ENCODE results near the gene CD19. TPM values are rescaled to one million over a fixed set of nuclear protein-coding genes. Genes with fewer than 3 reads are reported as not detected.
"Not testable (repeated sequence)": the region's sequence is repeated elsewhere in the genome, so short reads cannot be mapped to it uniquely, and the experiment has no call there.

CD19 gene
- total RNA-seq, 1 donor from 2014 or later = 0.18 TPM

DNA sequence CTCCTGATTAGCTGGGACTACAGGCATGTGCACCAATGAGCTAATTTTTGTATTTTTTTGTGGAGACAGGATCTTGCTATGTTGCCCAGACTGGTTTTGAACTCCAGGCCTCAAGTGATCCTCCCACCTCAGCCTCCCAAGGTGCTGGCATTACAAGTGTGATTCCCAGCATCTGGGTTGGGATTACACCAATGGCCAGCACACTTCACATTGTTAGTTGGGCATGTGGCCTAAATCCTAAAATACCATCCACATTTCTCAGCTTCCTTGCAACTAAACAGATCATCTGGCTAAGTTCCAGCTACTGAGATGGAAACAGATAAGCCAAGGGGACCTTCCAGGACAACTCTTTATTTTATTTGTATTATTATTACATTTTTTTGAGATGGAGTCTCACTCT lies 16.6 kb upstream of the CD19 start:
- Mint-ChIP-seq H3K4me3 (ENCODE audit: low read depth) (no peak overlapping the region), H3K36me3 (ENCODE audit: low read depth) (peaks cover 28% of the 10 kb centered on the region), H3K27ac (no peak overlapping the region), H3K9me3 (no peaks in the 10 kb centered on the region), H3K4me1 (ENCODE audit: low read depth) (no peaks in the 10 kb centered on the region), H3K27me3 (ENCODE audit: low read depth) (no peaks in the 10 kb centered on the region)
- DNase-seq (ENCODE audit: low spot score) = no peak
- intact Hi-C loops (cut with micrococcal nuclease) = no loop called here

DNA sequence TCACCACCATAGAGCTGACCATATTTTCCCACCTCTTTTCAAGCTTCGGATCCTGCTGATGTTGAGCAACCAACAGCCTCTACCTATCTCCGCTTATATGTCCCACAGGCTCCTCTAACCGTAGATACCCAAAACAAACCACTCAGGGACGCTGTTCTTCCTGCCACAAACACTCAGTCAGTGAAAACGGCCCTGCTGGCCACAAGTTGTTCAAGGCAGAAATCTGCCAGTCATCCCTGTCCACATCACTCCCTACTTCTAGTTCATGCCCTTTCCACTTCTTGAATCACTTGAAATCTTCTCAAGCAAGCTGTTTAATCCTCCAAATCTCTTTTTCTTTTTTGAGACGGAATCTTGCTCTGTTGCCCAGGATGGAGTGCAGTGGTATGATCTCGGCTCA lies 14.7 kb upstream of the CD19 start:
- Mint-ChIP-seq H3K36me3 (ENCODE audit: low read depth) (peaks cover 33% of the 10 kb centered on the region), H3K4me3 (ENCODE audit: low read depth) (no peak overlapping the region), H3K27ac (no peak overlapping the region)

DNA sequence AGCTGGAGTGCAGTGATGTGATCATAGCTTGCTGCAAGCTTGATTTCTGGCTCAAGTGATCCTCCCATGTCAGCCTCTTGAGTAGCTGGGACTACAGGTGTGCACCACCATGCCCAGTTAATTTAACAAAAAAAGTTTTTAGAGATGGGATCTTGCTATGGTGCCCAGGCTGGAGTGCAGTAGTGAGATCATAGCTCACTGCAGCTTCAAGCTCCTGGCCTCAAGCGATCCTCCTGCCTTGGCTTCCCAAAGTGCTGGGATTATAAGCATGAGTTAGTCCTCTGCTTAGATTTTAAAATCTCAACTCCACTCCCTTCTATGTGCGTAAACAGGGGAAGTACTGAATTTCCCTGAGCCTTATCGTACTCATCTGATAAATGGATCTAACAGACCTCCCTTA lies 13.1 kb upstream of the CD19 start:
- Mint-ChIP-seq H3K4me1 (ENCODE audit: low read depth) (peaks cover 3% of the 10 kb centered on the region), H3K27ac (no peak overlapping the region), H3K36me3 (ENCODE audit: low read depth) (peaks cover 34% of the 10 kb centered on the region), H3K4me3 (ENCODE audit: low read depth) (no peak overlapping the region), H3K27me3 (ENCODE audit: low read depth) (no peaks in the 10 kb centered on the region), H3K9me3 (no peaks in the 10 kb centered on the region)
- DNase-seq (ENCODE audit: low spot score) = no peak
- intact Hi-C loops (cut with micrococcal nuclease) = no loop called here

More for the DNA sequence above, 14.7 kb upstream of the CD19 start:
- H3K27me3 Mint-ChIP-seq (ENCODE audit: low read depth) = no peaks in the 10 kb centered on the region
- H3K4me1 Mint-ChIP-seq (ENCODE audit: low read depth) = no peaks in the 10 kb centered on the region
- H3K9me3 Mint-ChIP-seq = no peaks in the 10 kb centered on the region
- intact Hi-C loops (cut with micrococcal nuclease) = no loop called here
- DNase-seq (ENCODE audit: low spot score) = no peak

DNA sequence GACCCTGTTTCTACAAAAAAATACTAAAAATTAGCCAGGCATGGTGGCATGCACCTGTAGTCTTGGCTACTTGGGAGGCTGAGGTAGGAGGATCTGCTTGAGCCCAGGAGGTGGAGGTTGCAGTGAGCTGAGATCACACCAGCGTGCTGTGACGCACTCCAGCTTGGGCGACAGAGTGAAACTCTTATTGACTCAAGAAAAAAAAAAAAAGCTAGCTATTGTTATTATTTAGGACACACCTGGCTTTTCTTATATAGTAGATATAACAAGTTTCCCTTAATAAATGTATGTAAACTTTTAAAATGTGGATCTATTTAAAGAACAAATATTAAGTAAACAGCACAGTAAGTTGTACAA lies 8.6 kb upstream of the CD19 start:
- intact Hi-C loops (cut with micrococcal nuclease) = no loop called here
- no peaks in the 10 kb centered on the region for H3K9me3 Mint-ChIP-seq
- peaks cover 11% of the 10 kb centered on the region for H3K4me1 Mint-ChIP-seq (ENCODE audit: low read depth)
- DNase-seq (ENCODE audit: low spot score) = no peak
- H3K36me3 Mint-ChIP-seq (ENCODE audit: low read depth) = peaks cover 22% of the 10 kb centered on the region
- H3K27ac Mint-ChIP-seq = peak overlapping the region; percentile 68
- no peaks in the 10 kb centered on the region for H3K27me3 Mint-ChIP-seq (ENCODE audit: low read depth)
- peak overlapping the region; percentile 68 for H3K4me3 Mint-ChIP-seq (ENCODE audit: low read depth)

DNA sequence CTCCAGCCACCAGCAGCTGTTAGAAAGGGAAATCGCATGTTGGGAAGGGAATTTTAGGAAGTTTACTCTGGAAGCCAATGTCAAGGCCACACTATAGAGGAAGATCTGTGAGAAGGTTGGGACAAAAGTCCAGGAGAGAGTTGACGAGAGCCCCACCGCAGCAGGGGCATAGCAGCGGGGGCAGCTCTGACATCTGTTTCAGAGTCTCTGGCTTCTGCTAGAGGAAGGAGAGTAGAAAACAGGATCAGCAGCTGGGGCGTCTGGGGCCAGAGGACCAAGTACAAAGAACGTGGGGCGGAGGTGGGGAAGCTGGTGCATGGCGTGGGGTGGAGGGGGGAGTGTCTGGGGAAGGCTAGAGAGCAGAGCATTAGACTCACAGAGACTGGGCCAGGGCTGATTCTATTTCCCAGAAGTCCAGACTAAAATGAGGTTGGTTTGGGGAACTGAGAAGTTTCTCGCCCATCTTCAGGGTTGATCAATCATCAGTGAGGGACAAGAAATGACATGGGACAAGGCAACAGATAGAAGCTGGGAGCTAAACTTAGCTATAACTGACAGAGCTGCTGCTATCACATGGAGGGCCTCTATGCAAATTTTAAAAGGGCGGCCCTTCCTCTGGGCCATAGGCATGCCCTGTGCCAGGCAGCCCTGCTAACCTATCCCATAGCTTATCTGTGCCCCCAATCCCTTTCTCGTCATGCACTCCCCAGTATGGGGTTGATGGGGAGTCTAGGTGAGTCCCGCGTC lies 7.9 kb upstream of the CD19 start:
- Mint-ChIP-seq H3K36me3 (ENCODE audit: low read depth) (peaks cover 22% of the 10 kb centered on the region), H3K9me3 (no peaks in the 10 kb centered on the region), H3K4me1 (ENCODE audit: low read depth) (peaks cover 11% of the 10 kb centered on the region), H3K27ac (peak overlapping the region; percentile 68), H3K27me3 (ENCODE audit: low read depth) (no peaks in the 10 kb centered on the region), H3K4me3 (ENCODE audit: low read depth) (peak overlapping the region; percentile 95)
- intact Hi-C loops (cut with micrococcal nuclease) = loop anchor here (2.0 kb wide), 1 partner anchor 27 kb away; the partner anchor contains the start of gene NFATC2IP
- DNase-seq (ENCODE audit: low spot score) = no peak

DNA sequence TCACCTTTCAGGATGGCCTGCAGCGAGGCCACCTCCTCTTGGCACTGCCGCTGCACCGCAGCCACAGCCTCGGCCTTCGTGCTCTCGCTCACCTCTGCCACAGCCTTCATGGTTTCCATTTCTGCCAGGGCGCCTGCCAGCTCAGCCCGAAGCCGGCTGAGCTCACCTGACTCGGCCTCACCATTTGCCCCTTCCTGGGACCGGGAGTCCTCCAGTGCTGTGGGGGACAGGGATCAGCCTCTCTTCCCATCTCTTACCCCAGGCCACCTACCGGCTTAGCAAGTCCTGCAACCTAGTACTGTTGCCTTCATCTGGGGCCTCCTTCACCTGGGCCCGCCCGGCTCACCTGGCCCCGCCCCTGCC lies 7.4 kb upstream of the CD19 start:
- intact Hi-C loops (cut with micrococcal nuclease) = loop anchor here (2.0 kb wide), 1 partner anchor 26 kb away; the partner anchor contains the start of gene NFATC2IP
- DNase-seq (ENCODE audit: low spot score) = no peak
- Mint-ChIP-seq H3K4me3 (ENCODE audit: low read depth) (peak overlapping the region; percentile 95), H3K27me3 (ENCODE audit: low read depth) (no peaks in the 10 kb centered on the region), H3K27ac (peak overlapping the region; percentile 99), H3K4me1 (ENCODE audit: low read depth) (peaks cover 11% of the 10 kb centered on the region), H3K36me3 (ENCODE audit: low read depth) (peaks cover 17% of the 10 kb centered on the region), H3K9me3 (no peaks in the 10 kb centered on the region)

DNA sequence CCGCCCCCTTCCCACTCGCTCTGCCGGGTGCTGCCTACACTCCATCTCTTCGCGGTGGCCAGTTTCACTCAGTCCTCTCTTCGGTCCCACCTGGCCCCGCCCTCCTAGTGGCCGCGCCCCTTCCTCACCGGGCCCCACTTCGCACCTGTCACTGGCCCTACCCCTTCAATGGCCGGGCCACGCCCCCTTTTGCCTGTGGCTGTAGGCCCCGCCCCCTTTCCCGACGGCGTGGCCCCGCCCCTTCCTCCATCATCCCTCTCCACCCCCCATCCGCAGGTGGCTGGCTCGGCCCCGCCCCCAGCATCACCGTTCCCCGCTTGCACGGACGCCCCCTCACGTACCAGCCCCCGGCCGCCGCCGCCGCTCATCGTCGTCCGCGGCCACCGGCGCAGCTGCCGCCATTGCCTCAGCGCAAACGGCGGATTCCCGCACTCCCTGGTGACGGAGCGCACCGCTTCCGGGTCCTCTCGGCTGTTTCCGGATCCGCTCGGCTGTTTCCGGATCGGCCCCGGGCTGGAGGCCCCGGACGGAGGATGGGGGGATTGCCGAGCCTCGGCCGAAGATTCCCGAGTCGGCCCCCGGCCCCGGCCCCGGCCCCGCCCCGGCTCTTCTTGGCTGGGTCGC lies 6.9 kb upstream of the CD19 start, which contains the start of gene RABEP2:
RABEP2 (minus strand) TSS at position 477 of the 624 bp plus-strand sequence; CDS start at position 402, 75 bp downstream.
- Mint-ChIP-seq H3K36me3 (ENCODE audit: low read depth) (peaks cover 12% of the 10 kb centered on the region), H3K27me3 (ENCODE audit: low read depth) (no peaks in the 10 kb centered on the region), H3K4me3 (ENCODE audit: low read depth) (peak within 1 kb of the TSS; percentile 95), H3K27ac (peak within 1 kb of the TSS; percentile 99), H3K9me3 (no peaks in the 10 kb centered on the region), H3K4me1 (ENCODE audit: low read depth) (peaks cover 11% of the 10 kb centered on the region)
- DNase-seq (ENCODE audit: low spot score) = peak; percentile 93
- intact Hi-C loops (cut with micrococcal nuclease) = loop anchor here (2.0 to 5.0 kb wide), 2 partner anchors 26 to 78 kb away; partner anchors contain the start of genes NFATC2IP and TUFM

DNA sequence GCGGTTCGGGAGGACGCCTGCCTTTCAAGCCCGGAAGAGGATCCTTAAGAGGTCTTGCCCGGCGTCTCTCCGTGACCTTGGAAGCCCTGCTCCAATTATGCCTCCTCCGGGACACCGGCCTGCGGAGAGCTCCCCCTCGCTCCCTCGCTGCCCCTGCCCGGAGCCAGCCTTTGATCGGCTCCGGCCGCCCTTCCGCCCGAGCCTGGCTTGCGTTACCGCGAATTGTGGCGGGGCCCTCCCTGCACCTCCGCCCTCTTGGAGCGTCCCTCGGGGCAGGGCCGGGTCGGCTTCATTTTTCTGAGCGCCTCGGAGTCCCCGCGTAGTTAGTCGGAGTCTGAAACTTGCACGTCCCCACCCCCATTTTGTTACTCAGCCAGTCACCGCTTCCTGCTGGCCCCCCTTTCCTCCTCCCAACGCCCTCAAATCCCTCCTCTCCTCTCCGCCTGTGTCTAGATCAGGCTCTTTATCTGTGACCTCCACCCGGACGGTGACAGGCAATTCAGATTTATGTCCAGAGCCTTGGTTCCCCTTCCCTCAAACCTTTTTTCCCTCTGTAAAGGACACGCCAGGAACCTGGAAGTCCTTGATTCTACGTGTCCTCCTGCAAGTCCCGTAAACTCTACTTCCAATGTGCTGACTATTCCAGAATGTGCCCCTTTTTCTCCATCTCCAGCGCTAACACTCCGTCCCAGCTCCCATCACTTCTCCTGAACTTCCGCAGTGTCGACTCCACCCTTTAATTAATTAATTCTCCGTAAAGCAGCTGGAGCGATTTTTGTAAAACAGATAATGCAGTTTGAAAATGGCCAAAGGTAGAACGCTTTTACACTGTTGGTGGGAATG lies 6.2 kb upstream of the CD19 start:
- H3K36me3 Mint-ChIP-seq (ENCODE audit: low read depth) = peaks cover 12% of the 10 kb centered on the region
- peak overlapping the region; percentile 99 for H3K27ac Mint-ChIP-seq
- peak overlapping the region; percentile 95 for H3K4me3 Mint-ChIP-seq (ENCODE audit: low read depth)
- DNase-seq (ENCODE audit: low spot score) = peak; percentile 83
- intact Hi-C loops (cut with micrococcal nuclease) = loop anchor here (2.0 to 5.0 kb wide), 2 partner anchors 25 to 78 kb away; partner anchors contain the start of genes NFATC2IP and TUFM
- peaks cover 13% of the 10 kb centered on the region for H3K4me1 Mint-ChIP-seq (ENCODE audit: low read depth)
- H3K27me3 Mint-ChIP-seq (ENCODE audit: low read depth) = no peaks in the 10 kb centered on the region
- H3K9me3 Mint-ChIP-seq = no peaks in the 10 kb centered on the region

DNA sequence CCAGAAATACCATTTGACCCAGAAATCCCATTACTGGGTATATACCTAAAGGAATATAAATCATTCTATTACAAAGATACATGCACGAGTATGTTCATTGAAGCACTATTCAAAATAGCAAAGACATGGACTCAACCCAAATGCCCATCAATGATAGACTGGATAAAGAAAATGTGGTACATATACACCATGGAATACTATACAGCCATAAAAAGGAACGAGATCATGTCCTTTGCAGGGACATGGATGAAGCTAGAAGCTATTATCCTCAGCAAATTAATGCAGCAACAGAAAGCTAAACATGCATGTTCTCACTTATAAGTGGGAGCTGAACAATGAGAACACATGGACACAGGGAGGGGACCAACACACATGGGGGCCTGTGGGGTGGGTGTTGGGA lies 5.5 kb upstream of the CD19 start:
- H3K9me3 Mint-ChIP-seq; DNase-seq (ENCODE audit: low spot score); H3K36me3 Mint-ChIP-seq (ENCODE audit: low read depth); H3K27me3 Mint-ChIP-seq (ENCODE audit: low read depth): not testable (repeated sequence)
- peak overlapping the region; percentile 99 for H3K27ac Mint-ChIP-seq
- H3K4me1 Mint-ChIP-seq (ENCODE audit: low read depth) = peaks cover 17% of the 10 kb centered on the region
- intact Hi-C loops (cut with micrococcal nuclease) = loop anchor here (5.0 kb wide), 1 partner anchor 79 kb away; the partner anchor contains the start of gene TUFM
- peak overlapping the region; percentile 95 for H3K4me3 Mint-ChIP-seq (ENCODE audit: low read depth)

DNA sequence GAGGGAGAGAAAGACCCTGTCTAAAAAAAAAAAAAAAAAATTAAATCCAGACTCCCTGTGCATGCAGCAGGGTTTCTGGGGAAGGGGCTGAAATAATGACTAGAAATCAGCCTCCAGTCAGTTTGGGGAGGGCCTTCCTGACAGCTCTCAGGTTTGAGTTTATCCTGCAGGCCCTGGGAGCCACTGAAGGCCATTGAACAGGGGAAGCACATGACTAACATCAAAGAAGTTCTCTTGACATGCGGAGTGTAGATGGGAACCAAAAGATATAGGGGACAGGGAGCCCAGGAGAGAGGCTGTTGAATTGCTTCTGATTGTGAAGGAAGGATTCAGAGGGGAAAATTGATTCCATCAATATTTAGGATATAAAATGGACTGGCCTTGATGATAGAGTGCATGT lies 4.0 kb upstream of the CD19 start:
- no peak for DNase-seq (ENCODE audit: low spot score)
- H3K4me3 Mint-ChIP-seq (ENCODE audit: low read depth) = no peak overlapping the region
- no peak overlapping the region for H3K27ac Mint-ChIP-seq
- H3K4me1 Mint-ChIP-seq (ENCODE audit: low read depth) = peaks cover 17% of the 10 kb centered on the region
- intact Hi-C loops (cut with micrococcal nuclease) = loop anchor here (5.0 kb wide), 1 partner anchor 81 kb away; the partner anchor contains the start of gene TUFM
- H3K36me3 Mint-ChIP-seq (ENCODE audit: low read depth) = peaks cover 7% of the 10 kb centered on the region
- H3K27me3 Mint-ChIP-seq (ENCODE audit: low read depth) = no peaks in the 10 kb centered on the region
- H3K9me3 Mint-ChIP-seq = no peaks in the 10 kb centered on the region

DNA sequence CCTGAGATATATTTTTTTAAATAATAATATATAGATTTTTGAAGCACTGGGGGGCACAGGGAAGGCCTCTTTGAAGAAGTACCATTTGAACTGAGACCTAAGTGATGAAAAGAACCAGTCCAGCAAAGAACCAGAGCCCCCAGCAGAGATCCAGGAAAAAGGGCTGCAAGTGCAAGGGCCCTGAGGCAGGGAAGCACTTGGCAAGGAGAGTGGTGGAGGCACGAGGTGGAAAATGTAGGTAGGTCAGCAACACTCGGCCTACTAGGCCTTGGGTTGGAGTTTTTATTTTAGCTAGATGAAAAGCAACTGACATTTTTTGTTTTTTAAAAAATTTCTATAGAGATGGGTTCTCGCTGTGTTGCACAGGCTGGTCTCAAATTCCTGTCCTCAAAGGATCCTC lies 1.6 kb upstream of the CD19 start:
- Mint-ChIP-seq H3K9me3 (no peaks in the 10 kb centered on the region), H3K4me3 (ENCODE audit: low read depth) (no peak overlapping the region), H3K27me3 (ENCODE audit: low read depth) (no peaks in the 10 kb centered on the region), H3K27ac (no peak overlapping the region), H3K36me3 (ENCODE audit: low read depth) (no peaks in the 10 kb centered on the region), H3K4me1 (ENCODE audit: low read depth) (peaks cover 11% of the 10 kb centered on the region)
- no peak for DNase-seq (ENCODE audit: low spot score)
- intact Hi-C loops (cut with micrococcal nuclease) = no loop called here

DNA sequence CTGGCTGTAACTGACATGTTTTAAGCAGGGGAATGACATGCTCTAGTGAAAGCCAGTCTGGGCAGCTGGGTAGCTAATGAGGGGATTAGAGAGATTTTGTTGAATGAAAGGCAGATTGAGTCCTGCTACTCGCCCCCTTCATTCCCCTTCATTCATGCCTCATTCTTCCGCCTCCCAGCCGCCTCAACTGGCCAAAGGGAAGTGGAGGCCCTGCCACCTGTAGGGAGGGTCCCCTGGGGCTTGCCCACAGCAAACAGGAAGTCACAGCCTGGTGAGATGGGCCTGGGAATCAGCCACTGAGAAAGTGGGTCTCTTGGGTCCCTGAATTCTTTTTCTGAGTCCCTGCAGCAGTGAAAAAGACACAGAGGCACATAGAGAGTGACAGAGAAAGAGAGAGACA lies 1.1 kb upstream of the CD19 start:
- no peaks in the 10 kb centered on the region for H3K36me3 Mint-ChIP-seq (ENCODE audit: low read depth)
- no peak for DNase-seq (ENCODE audit: low spot score)
- no peak overlapping the region for H3K27ac Mint-ChIP-seq
- H3K9me3 Mint-ChIP-seq = no peaks in the 10 kb centered on the region
- H3K4me3 Mint-ChIP-seq (ENCODE audit: low read depth) = no peak overlapping the region
- no peaks in the 10 kb centered on the region for H3K27me3 Mint-ChIP-seq (ENCODE audit: low read depth)
- peaks cover 14% of the 10 kb centered on the region for H3K4me1 Mint-ChIP-seq (ENCODE audit: low read depth)
- intact Hi-C loops (cut with micrococcal nuclease) = no loop called here

All from activated T-helper 2 cell treated with anti-CD3 and anti-CD28 coated beads, Interferon-gamma antibody, Interleukin-2, Interleukin-4, amounts not matched to agents 10 μg/mL and 5 μg/mL and 100 μg/mL, durations not matched to agents 14 hours and 24 hours and 36 hours (primary cell).